HEK293 (cell line): ENCODE measurements around the gene MTCH1.
A peak's percentile ranks its signal among the peaks of the same experiment; 100 is the strongest.

Source experiments
- CTCF ChIA-PET: fragments of 350-600 bp; formaldehyde crosslinking; extraction: SDS; loops from one replicate; lab custom pipeline; 2021; ENCODE audit warnings: antibody characterized with exemption; lab: Yijun Ruan, JAX
- POLR2A ChIA-PET: fragments of 300-600 bp; formaldehyde crosslinking; extraction: SDS; loops from one replicate; lab custom pipeline; 2020; ENCODE audit warnings: antibody characterized with exemption, inconsistent platforms; lab: Yijun Ruan, JAX
- H3K27ac ChIP-seq: fragments of 200-500 bp; sonication (Bioruptor generic); 2 replicates; pipeline ENCODE4 v1.5.1; 2014; ENCODE audit warnings: low read depth, low read length, control low read depth, inconsistent platforms; ENCODE audit errors: extremely low read depth
- H3K36me3 ChIP-seq, 2 experiments: fragments of 200-500 bp in 1 of 2; sonication (Bioruptor generic) in 1 of 2; 1 replicate in 1 of 2; 2 replicates in 1 of 2; pipeline ENCODE4 v1.5.1; 2014 to 2017; ENCODE audit warnings: inconsistent platforms in 2 of 2, low read length in 2 of 2; ENCODE audit not compliant: control insufficient read depth in 2 of 2, insufficient read depth in 1 of 2
- H3K4me1 ChIP-seq: fragments of 200-500 bp; sonication (Bioruptor generic); 2 replicates; pipeline ENCODE4 v1.5.1; 2014; ENCODE audit warnings: mild to moderate bottlenecking, low read length, inconsistent platforms; ENCODE audit not compliant: control insufficient read depth, insufficient read depth
- H3K4me3 ChIP-seq: 2 replicates; pipeline ENCODE4 v1.5.1; 2011; ENCODE audit warnings: low read depth, mild to moderate bottlenecking, control low read depth, low read length, moderate library complexity
- H3K9me3 ChIP-seq: fragments of 200-500 bp; sonication (Bioruptor generic); 2 replicates; pipeline ENCODE4 v1.5.1; 2014; ENCODE audit warnings: low read depth, low read length, inconsistent platforms; ENCODE audit not compliant: control insufficient read depth, insufficient read depth
- BCL11A ChIP-seq: fragments of 450-650 bp; formaldehyde crosslinking; IDR thresholded peaks from 2 replicates; pipeline ENCODE4 v1.5.1; 2016; ENCODE audit warnings: low read depth, missing biosample characterization, missing genetic modification characterization
- HOXC10 ChIP-seq: sonication (generic); formaldehyde crosslinking; IDR thresholded peaks from 2 replicates; pipeline ENCODE4 v1.8.1; 2023; ENCODE audit warnings: mild to moderate bottlenecking, missing genetic modification reagents
- KLF10 ChIP-seq: fragments of 450-650 bp; IDR thresholded peaks from 2 replicates; pipeline ENCODE4 v1.5.1; 2018; ENCODE audit warnings: missing biosample characterization, mild to moderate bottlenecking, missing genetic modification characterization
- KLF17 ChIP-seq: fragments of 450-650 bp; formaldehyde crosslinking; IDR thresholded peaks from 2 replicates; pipeline ENCODE4 v1.5.1; 2016; ENCODE audit warnings: missing biosample characterization, missing genetic modification characterization
- KLF7 ChIP-seq: fragments of 450-650 bp; formaldehyde crosslinking; IDR thresholded peaks from 2 replicates; pipeline ENCODE4 v1.5.1; 2016; ENCODE audit warnings: missing biosample characterization, missing genetic modification characterization, borderline replicate concordance
- PRDM2 ChIP-seq: fragments of 450-650 bp; formaldehyde crosslinking; IDR thresholded peaks from 2 replicates; pipeline ENCODE4 v1.5.1; 2016; ENCODE audit warnings: missing biosample characterization, missing genetic modification characterization, borderline replicate concordance
- ZBTB21 ChIP-seq: fragments of 450-650 bp; formaldehyde crosslinking; IDR thresholded peaks from 2 replicates; pipeline ENCODE4 v1.5.1; 2017; ENCODE audit warnings: missing biosample characterization, missing genetic modification characterization
- ZNF10 ChIP-seq: fragments of 450-650 bp; formaldehyde crosslinking; IDR thresholded peaks from 2 replicates; pipeline ENCODE4 v1.5.1; 2017; ENCODE audit warnings: missing biosample characterization, missing genetic modification characterization
- ZNF148 ChIP-seq: fragments of 450-650 bp; formaldehyde crosslinking; IDR thresholded peaks from 2 replicates; pipeline ENCODE4 v1.5.0; 2017; ENCODE audit warnings: missing biosample characterization, missing genetic modification characterization, borderline replicate concordance
- ZNF16 ChIP-seq: fragments of 450-650 bp; formaldehyde crosslinking; IDR thresholded peaks from 2 replicates; pipeline ENCODE4 v1.5.1; 2016; ENCODE audit warnings: low read depth, missing biosample characterization, missing genetic modification characterization
- ZNF175 ChIP-seq: fragments of 450-650 bp; formaldehyde crosslinking; IDR thresholded peaks from 2 replicates; pipeline ENCODE4 v1.5.1; 2016; ENCODE audit warnings: missing biosample characterization, missing genetic modification characterization
- ZNF2 ChIP-seq: fragments of 450-650 bp; formaldehyde crosslinking; IDR thresholded peaks from 2 replicates; pipeline ENCODE4 v1.5.1; 2016; ENCODE audit warnings: missing biosample characterization, missing genetic modification characterization
- ZNF223 ChIP-seq: fragments of 450-650 bp; formaldehyde crosslinking; IDR thresholded peaks from 2 replicates; pipeline ENCODE4 v1.5.1; 2016; ENCODE audit warnings: missing biosample characterization, missing genetic modification characterization
- ZNF280C ChIP-seq: fragments of 450-650 bp; formaldehyde crosslinking; IDR thresholded peaks from 2 replicates; pipeline ENCODE4 v1.5.1; 2016; ENCODE audit warnings: missing biosample characterization, missing genetic modification characterization
- ZNF302 ChIP-seq: fragments of 450-650 bp; formaldehyde crosslinking; IDR thresholded peaks from 2 replicates; pipeline ENCODE4 v1.5.1; 2016; ENCODE audit warnings: missing biosample characterization, missing genetic modification characterization, low read depth
- ZNF580 ChIP-seq: fragments of 450-650 bp; formaldehyde crosslinking; IDR thresholded peaks from 2 replicates; pipeline ENCODE4 v1.5.1; 2016; ENCODE audit warnings: missing biosample characterization, missing genetic modification characterization
- ZNF639 ChIP-seq: fragments of 450-650 bp; formaldehyde crosslinking; IDR thresholded peaks from 2 replicates; pipeline ENCODE4 v1.5.1; 2016; ENCODE audit warnings: missing biosample characterization, missing genetic modification characterization
- ZNF701 ChIP-seq: fragments of 450-650 bp; formaldehyde crosslinking; IDR thresholded peaks from 2 replicates; pipeline ENCODE4 v1.5.1; 2016; ENCODE audit warnings: missing biosample characterization, missing genetic modification characterization
- ZNF768 ChIP-seq: fragments of 450-650 bp; formaldehyde crosslinking; IDR thresholded peaks from 2 replicates; pipeline ENCODE4 v1.5.1; 2018; ENCODE audit warnings: missing biosample characterization, mild to moderate bottlenecking, missing genetic modification characterization
- ZNF837 ChIP-seq: fragments of 450-650 bp; formaldehyde crosslinking; IDR thresholded peaks from 2 replicates; pipeline ENCODE4 v1.5.1; 2016; ENCODE audit warnings: missing biosample characterization, missing genetic modification characterization

MTCH1 gene

GRCh38 chr6:37029249-37029971 lies 43.4 kb upstream of the MTCH1 start (continued):
- TF ChIP-seq ZNF280C (tag by site-specific recombination), result no peak
- TF ChIP-seq ZNF175, result no peak
- no peak for TF ChIP-seq BCL11A (tag by site-specific recombination)
- TF ChIP-seq ZNF2, result no peak
- 0 out of 2 replicates have a peak, but pooled peaks have one; percentile 8 for TF ChIP-seq ZNF16 (tag by site-specific recombination)
- no peak for TF ChIP-seq KLF17

- Histone ChIP-seq H3K27ac (no peak overlapping the region), H3K9me3 (no peaks in the 10 kb centered on the region), H3K4me3 (no peak overlapping the region), H3K36me3 (no peaks in the 10 kb centered on the region), H3K4me1 (no peaks in the 10 kb centered on the region)
- CTCF ChIA-PET, result interaction anchor here (0.6 to 20.3 kb wide), 11 partner anchors 9 to 262 kb away, joined by 3 to 845 read pairs (median 13); partner anchors contain the start of gene PIM1
- POLR2A ChIA-PET, result interaction anchor here (1.2 to 2.5 kb wide), 2 partner anchors 9 to 144 kb away, joined by 5 to 9 read pairs; no protein-coding TSS in a partner anchor
- no peak for TF ChIP-seq ZNF639
- no peak for TF ChIP-seq ZNF16 (tag by site-specific recombination)
- no peak for TF ChIP-seq ZNF10 (tag by site-specific recombination)
- TF ChIP-seq ZNF148, result no peak
- TF ChIP-seq ZNF768 (tag by site-specific recombination), result no peak
- no peak for TF ChIP-seq ZBTB21 (tag by site-specific recombination)
- no peak for TF ChIP-seq ZNF837 (tag by site-specific recombination)
- TF ChIP-seq KLF17, result no peak
- TF ChIP-seq KLF7 (tag by site-specific recombination), result no peak
- no peak for TF ChIP-seq ZNF580 (tag by site-specific recombination)
- no peak for TF ChIP-seq HOXC10 (CRISPR knock-in tag)
- no peak for TF ChIP-seq ZNF701 (tag by site-specific recombination)
- TF ChIP-seq ZNF223 (tag by site-specific recombination), result no peak
- no peak for TF ChIP-seq KLF10 (tag by site-specific recombination)
- no peak for TF ChIP-seq ZNF302 (tag by site-specific recombination)
- no peak for TF ChIP-seq PRDM2 (tag by site-specific recombination)
Observed at GRCh38 chr6:37027811-37028469, 41.9 kb upstream of the MTCH1 start.
